ENCODE results near the gene HIGD2A. TPM values are rescaled to one million over a fixed set of nuclear protein-coding genes. Genes with fewer than 3 reads are reported as not detected.

Gene HIGD2A
- total RNA-seq, 1 experiment from 2014 or later = 170 TPM

- Histone ChIP-seq H3K27me3 (no peaks in the 10 kb centered on the region), H3K4me3 (no peak overlapping the region), H3K36me3 (no peaks in the 10 kb centered on the region), H3K4me1 (no peaks in the 10 kb centered on the region), H3K9me3 (replicated peaks) (no peaks in the 10 kb centered on the region), H3K27ac (no peak overlapping the region)
- no peak for DNase-seq
Observed at GRCh38 chr5:176412517-176413254, 24.1 kb downstream of the HIGD2A start.

- no peaks in the 10 kb centered on the region for H3K9me3 ChIP-seq (replicated peaks)
- H3K36me3 ChIP-seq = no peaks in the 10 kb centered on the region
- H3K4me1 ChIP-seq = no peaks in the 10 kb centered on the region
- H3K4me3 ChIP-seq = no peak overlapping the region
- no peaks in the 10 kb centered on the region for H3K27me3 ChIP-seq
- H3K27ac ChIP-seq = no peak overlapping the region
- no peak for DNase-seq
Observed at GRCh38 chr5:176413255-176413565, 24.7 kb downstream of the HIGD2A start.

- no peaks in the 10 kb centered on the region for H3K9me3 ChIP-seq (replicated peaks)
- no peaks in the 10 kb centered on the region for H3K36me3 ChIP-seq
- H3K27ac ChIP-seq = no peak overlapping the region
- H3K4me1 ChIP-seq = no peaks in the 10 kb centered on the region
- no peak overlapping the region for H3K4me3 ChIP-seq
- no peak for DNase-seq
- H3K27me3 ChIP-seq = no peaks in the 10 kb centered on the region
Observed at GRCh38 chr5:176413709-176414191, 25.2 kb downstream of the HIGD2A start.

GRCh38 chr5:176414704-176415103 is 26.2 kb downstream of the HIGD2A start:
- no peak for DNase-seq
- Histone ChIP-seq H3K4me1 (no peaks in the 10 kb centered on the region), H3K36me3 (no peaks in the 10 kb centered on the region), H3K27ac (no peak overlapping the region), H3K4me3 (no peak overlapping the region), H3K9me3 (replicated peaks) (no peaks in the 10 kb centered on the region), H3K27me3 (no peaks in the 10 kb centered on the region)

GRCh38 chr5:176415240-176415951 is 26.8 kb downstream of the HIGD2A start:
- Histone ChIP-seq H3K4me1 (no peaks in the 10 kb centered on the region), H3K9me3 (replicated peaks) (no peaks in the 10 kb centered on the region), H3K4me3 (peak overlapping the region; percentile 65), H3K27ac (no peak overlapping the region), H3K27me3 (no peaks in the 10 kb centered on the region), H3K36me3 (no peaks in the 10 kb centered on the region)
- DNase-seq = no peak

- Histone ChIP-seq H3K9me3 (replicated peaks) (no peaks in the 10 kb centered on the region; the same call in 1 of the 2 replicates), H3K4me3 (peak within 1 kb of the TSS; percentile 65), H3K36me3 (no peaks in the 10 kb centered on the region), H3K27ac (no peak within 1 kb of the TSS; the same call in 1 of the 2 replicates), H3K4me1 (no peaks in the 10 kb centered on the region), H3K27me3 (no peaks in the 10 kb centered on the region)
- peak; percentile 79 to 87 for DNase-seq
Observed at GRCh38 chr5:176415952-176416924, 27.7 kb downstream of the HIGD2A start, which contains the start of gene CLTB. TSS of gene CLTB (minus strand) at chr5:176416539. CDS start at chr5:176416363, 176 bp downstream.

- DNase-seq = no peak
- H3K27ac ChIP-seq = no peak overlapping the region
- no peaks in the 10 kb centered on the region for H3K4me1 ChIP-seq
- peak overlapping the region; percentile 65 for H3K4me3 ChIP-seq
- peaks cover 3% of the 10 kb centered on the region; the same call in 1 of the 2 replicates for H3K9me3 ChIP-seq (replicated peaks)
- H3K27me3 ChIP-seq = no peaks in the 10 kb centered on the region
- H3K36me3 ChIP-seq = no peaks in the 10 kb centered on the region
Observed at GRCh38 chr5:176416965-176417364, 28.4 kb downstream of the HIGD2A start.

GRCh38 chr5:176418251-176418650 is 29.7 kb downstream of the HIGD2A start:
- Histone ChIP-seq H3K4me3 (no peak overlapping the region), H3K4me1 (no peaks in the 10 kb centered on the region), H3K36me3 (no peaks in the 10 kb centered on the region), H3K27me3 (no peaks in the 10 kb centered on the region), H3K27ac (no peak overlapping the region), H3K9me3 (replicated peaks) (peaks cover 6% of the 10 kb centered on the region; the same call in 1 of the 2 replicates)
- DNase-seq = no peak

- Histone ChIP-seq H3K4me1 (no peaks in the 10 kb centered on the region), H3K9me3 (replicated peaks) (peaks cover 6% of the 10 kb centered on the region; the same call in 1 of the 2 replicates), H3K36me3 (no peaks in the 10 kb centered on the region), H3K27ac (no peak overlapping the region), H3K4me3 (no peak overlapping the region), H3K27me3 (no peaks in the 10 kb centered on the region)
- no peak for DNase-seq
Observed at GRCh38 chr5:176420086-176420485, 31.5 kb downstream of the HIGD2A start.

- Histone ChIP-seq H3K4me1 (no peaks in the 10 kb centered on the region), H3K27me3 (no peaks in the 10 kb centered on the region), H3K36me3 (no peaks in the 10 kb centered on the region), H3K9me3 (replicated peaks) (peaks cover 11% of the 10 kb centered on the region; the same call in 1 of the 2 replicates), H3K27ac (no peak overlapping the region), H3K4me3 (no peak overlapping the region)
- no peak for DNase-seq
Observed at GRCh38 chr5:176420972-176421544, 32.5 kb downstream of the HIGD2A start.

GRCh38 chr5:176424181-176424580 is 35.6 kb downstream of the HIGD2A start:
- no peak for DNase-seq

GRCh38 chr5:176425138-176425537 is 36.6 kb downstream of the HIGD2A start:
- Histone ChIP-seq H3K27ac (no peak overlapping the region), H3K27me3 (peaks cover 4% of the 10 kb centered on the region; the same call in 1 of the 2 replicates), H3K36me3 (no peaks in the 10 kb centered on the region), H3K4me1 (no peaks in the 10 kb centered on the region), H3K9me3 (replicated peaks) (peaks cover 11% of the 10 kb centered on the region; the same call in 1 of the 2 replicates), H3K4me3 (no peak overlapping the region)
- DNase-seq = no peak

More at GRCh38 chr5:176424181-176424580, 35.6 kb downstream of the HIGD2A start:
- Histone ChIP-seq H3K36me3 (no peaks in the 10 kb centered on the region), H3K4me1 (no peaks in the 10 kb centered on the region), H3K4me3 (no peak overlapping the region), H3K27ac (no peak overlapping the region), H3K27me3 (peaks cover under 1% of the 10 kb centered on the region; the same call in 1 of the 2 replicates), H3K9me3 (replicated peaks) (peaks cover 11% of the 10 kb centered on the region; the same call in 1 of the 2 replicates)

- DNase-seq = no peak
- peaks cover 11% of the 10 kb centered on the region; the same call in 1 of the 2 replicates for H3K9me3 ChIP-seq (replicated peaks)
- peaks cover 4% of the 10 kb centered on the region; the same call in 1 of the 2 replicates for H3K27me3 ChIP-seq
- H3K4me3 ChIP-seq = no peak overlapping the region
- H3K27ac ChIP-seq = no peak overlapping the region
- no peaks in the 10 kb centered on the region for H3K4me1 ChIP-seq
- H3K36me3 ChIP-seq = no peaks in the 10 kb centered on the region
Observed at GRCh38 chr5:176425791-176426190, 37.2 kb downstream of the HIGD2A start.

- Histone ChIP-seq H3K27ac (no peak overlapping the region), H3K27me3 (peaks cover 4% of the 10 kb centered on the region; the same call in 1 of the 2 replicates), H3K9me3 (replicated peaks) (0 out of 2 replicates have a peak, but pooled peaks cover 8% of the 10 kb centered on the region), H3K36me3 (no peaks in the 10 kb centered on the region), H3K4me3 (no peak overlapping the region), H3K4me1 (no peaks in the 10 kb centered on the region)
- no peak for DNase-seq
Observed at GRCh38 chr5:176426876-176427275, 38.3 kb downstream of the HIGD2A start.
